Heart left ventricle (tissue), 13 donors: ENCODE data around the gene FAM43A.

Experiments used
- CTCF ChIP-seq, 12 donors: fragments of 200-600 bp; sonication (generic) in 4 of 12; IDR thresholded peaks; one replicate each; pipeline versions ENCODE4 v1.5.0 to v1.8.0; 2018 to 2022; ENCODE audit warnings: antibody characterized with exemption in 12 of 12, mild to moderate bottlenecking in 5 of 12
- POLR2A ChIP-seq, 2 donors: fragments of 450-650 bp; IDR thresholded peaks; one replicate each; pipeline ENCODE4 v1.6.1; 2017; ENCODE audit warnings: antibody characterized with exemption in 2 of 2, mild to moderate bottlenecking in 2 of 2, moderate library complexity in 2 of 2
- donor health status: ischemic (EF 13 %, LVEDD 7.1; RV severe dilation, severe dysfunction).
- donor health status: DM: no; HTN: yes; CAD: no.
- donor health status: DM: no; HTN: no; CAD: no.
- donor health status: ischemic (EF 25% LVEDD 6.9; RV normal size, moderate dysfunction).
- donor health status: ischemic (EF 25% LVEDD 5.7; RV mildly dilated, moderate dysfunction).
- donor health status: ischemic (EF 35%, LVEDD 5.7; RV mildly dilated, moderate dysfunction).
- donor health status: nonischemic (EF 11% LVEDD 7.7; RV severe dilation, severe dysfunction).
- donor health status: DM: yes; HTN: yes; CAD: no.
- donor health status: PGD.
- donor health status: ischemic (EF 29% LVEDD 5.4; RV normal size, mild dysfunction).
- donor health status: nonischemic (EF 23%, LVEDD 6.1; RV moderate dilation, normal function).

GRCh38 chr3:194680888-194681615 lies 4.6 kb upstream of the FAM43A start:
- no peak for TF ChIP-seq CTCF (IDR thresholded peaks at IDR 0.05)
- TF ChIP-seq POLR2A (IDR thresholded peaks at IDR 0.05), result no peak
